Ishikawa (cell line): Measurements from ENCODE around the gene FUBP3.

Experiments
- CEBPB ChIP-seq: IDR thresholded peaks from 2 replicates; pipeline ENCODE4 v1.6.1; 2012
- CREB1 ChIP-seq: IDR thresholded peaks from 2 replicates; pipeline ENCODE4 v1.6.1; 2012; ENCODE audit warnings: low read depth
- EGR1 ChIP-seq: IDR thresholded peaks from 2 replicates; pipeline ENCODE4 v1.6.1; 2012
- EP300 ChIP-seq: IDR thresholded peaks from 2 replicates; pipeline ENCODE4 v1.6.1; 2012; ENCODE audit warnings: borderline replicate concordance
- FOXM1 ChIP-seq: IDR thresholded peaks from 2 replicates; pipeline ENCODE4 v1.6.1; 2012; ENCODE audit warnings: low read depth, borderline replicate concordance
- MAX ChIP-seq: IDR thresholded peaks from 2 replicates; pipeline ENCODE4 v1.6.1; 2012
- NFIC ChIP-seq: IDR thresholded peaks from 2 replicates; pipeline ENCODE4 v1.6.1; 2012
- RAD21 ChIP-seq: IDR thresholded peaks from 2 replicates; pipeline ENCODE4 v1.6.1; 2012; ENCODE audit warnings: low read depth
- REST ChIP-seq: IDR thresholded peaks from 2 replicates; pipeline ENCODE4 v1.6.1; 2012; ENCODE audit warnings: low read depth, mild to moderate bottlenecking
- TAF1 ChIP-seq: IDR thresholded peaks from 2 replicates; pipeline ENCODE4 v1.6.1; 2012; ENCODE audit warnings: low read depth, mild to moderate bottlenecking
- TCF12 ChIP-seq: IDR thresholded peaks from 2 replicates; pipeline ENCODE4 v1.6.1; 2012; ENCODE audit warnings: low read depth
- TEAD4 ChIP-seq: IDR thresholded peaks from 2 replicates; pipeline ENCODE4 v1.6.1; 2012
- USF1 ChIP-seq: IDR thresholded peaks from 2 replicates; pipeline ENCODE4 v1.6.1; 2012
- YY1 ChIP-seq: IDR thresholded peaks from 2 replicates; pipeline ENCODE4 v1.6.1; 2012; ENCODE audit warnings: low read depth
- ZBTB7A ChIP-seq: IDR thresholded peaks from 2 replicates; pipeline ENCODE4 v1.6.1; 2012; ENCODE audit warnings: low read depth

FUBP3 gene

GRCh38 chr9:130575514-130575913 is 3.9 kb upstream of the FUBP3 start:
- TF ChIP-seq FOXM1 (no peak), CEBPB (no peak), USF1 (no peak), YY1 (no peak), ZBTB7A (no peak), REST (no peak), MAX (no peak), TCF12 (no peak), CREB1 (no peak)

DNA sequence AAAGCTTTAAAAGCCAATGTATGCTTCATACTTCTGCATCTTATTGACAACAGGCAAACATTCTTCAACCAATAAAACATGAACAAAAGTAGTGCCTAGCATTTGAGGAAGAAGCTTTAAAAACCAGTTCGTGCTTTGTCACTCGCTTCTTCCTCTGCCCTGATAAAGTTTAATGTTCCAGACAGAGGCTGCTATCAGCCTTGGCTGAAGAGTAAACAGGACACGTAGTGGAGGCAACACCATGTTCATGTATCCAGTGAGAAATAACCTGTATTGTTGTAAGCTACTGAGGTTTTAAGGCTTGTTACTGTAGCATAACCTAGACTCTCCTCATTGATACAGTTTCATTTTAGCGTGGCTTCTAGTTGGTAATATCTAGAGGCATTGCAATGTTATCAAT is 3.2 kb upstream of the FUBP3 start:
- TF ChIP-seq YY1 = no peak
- TF ChIP-seq ZBTB7A = no peak
- no peak for TF ChIP-seq CEBPB
- TF ChIP-seq TEAD4 = no peak
- TF ChIP-seq USF1 = no peak
- no peak for TF ChIP-seq FOXM1
- no peak for TF ChIP-seq TAF1
- TF ChIP-seq REST = no peak
- TF ChIP-seq MAX = no peak
- TF ChIP-seq EP300 = no peak
- TF ChIP-seq EGR1 = no peak
- no peak for TF ChIP-seq TCF12
- TF ChIP-seq NFIC = no peak
- no peak for TF ChIP-seq CREB1

GRCh38 chr9:130579738-130580463 is 524 bp downstream of the FUBP3 start:
- TF ChIP-seq ZBTB7A = no peak
- no peak for TF ChIP-seq EP300

- no peak for TF ChIP-seq REST
- no peak for TF ChIP-seq ZBTB7A
- no peak for TF ChIP-seq EP300
- TF ChIP-seq CEBPB = no peak
- TF ChIP-seq EGR1 = no peak
- no peak for TF ChIP-seq YY1
- no peak for TF ChIP-seq USF1
- no peak for TF ChIP-seq RAD21
- no peak for TF ChIP-seq NFIC
- TF ChIP-seq MAX = no peak
- no peak for TF ChIP-seq TCF12
- TF ChIP-seq FOXM1 = no peak
- no peak for TF ChIP-seq TEAD4
- TF ChIP-seq CREB1 = no peak
- no peak for TF ChIP-seq TAF1
These were observed 2.4 kb downstream of the FUBP3 start for GRCh38 chr9:130581766-130582165.
